ENCODE data around the gene ATG5.

The ATG5 gene

GRCh38 chr6:106220485-106220884 is 105.1 kb downstream of the ATG5 start:
- no peak for DNase-seq (ENCODE audit: low read depth, low spot score)

- no peak for DNase-seq (ENCODE audit: low read depth, low spot score)
Measured at GRCh38 chr6:106216527-106216926, 109.0 kb downstream of the ATG5 start.

- no peak for DNase-seq (ENCODE audit: low read depth, low spot score)
Measured at GRCh38 chr6:106215608-106216007, 110.0 kb downstream of the ATG5 start.

- no peak for DNase-seq (ENCODE audit: low read depth, low spot score)
Measured at GRCh38 chr6:106214531-106214930, 111.0 kb downstream of the ATG5 start.

GRCh38 chr6:106213660-106214289 is 111.8 kb downstream of the ATG5 start:
- no peak for DNase-seq (ENCODE audit: low read depth, low spot score)

GRCh38 chr6:106212576-106212975 is 113.0 kb downstream of the ATG5 start:
- DNase-seq (ENCODE audit: low read depth, low spot score): no peak

- no peak for DNase-seq (ENCODE audit: low read depth, low spot score)
Measured at GRCh38 chr6:106206905-106207304, 118.7 kb downstream of the ATG5 start.

- no peak for DNase-seq (ENCODE audit: low read depth, low spot score)
Measured at GRCh38 chr6:106204961-106205360, 120.6 kb downstream of the ATG5 start.

- DNase-seq (ENCODE audit: low read depth, low spot score): no peak
Measured at GRCh38 chr6:106199998-106200397, 125.6 kb downstream of the ATG5 start.

- DNase-seq (ENCODE audit: low read depth, low spot score): no peak
Measured at GRCh38 chr6:106199331-106199730, 126.2 kb downstream of the ATG5 start.

- DNase-seq (ENCODE audit: low read depth, low spot score): no peak
Measured at GRCh38 chr6:106197441-106197840, 128.1 kb downstream of the ATG5 start.

GRCh38 chr6:106194949-106195921 is 130.3 kb downstream of the ATG5 start:
- DNase-seq (ENCODE audit: low read depth, low spot score): no peak

- no peak for DNase-seq (ENCODE audit: low read depth, low spot score)
Measured at GRCh38 chr6:106192824-106193223, 132.7 kb downstream of the ATG5 start.

- no peak for DNase-seq (ENCODE audit: low read depth, low spot score)
Measured at GRCh38 chr6:106188104-106188794, 137.3 kb downstream of the ATG5 start.

- no peak for DNase-seq (ENCODE audit: low read depth, low spot score)
Measured at GRCh38 chr6:106187424-106187982, 138.1 kb downstream of the ATG5 start.

GRCh38 chr6:106186714-106187113 is 138.8 kb downstream of the ATG5 start:
- no peak for DNase-seq (ENCODE audit: low read depth, low spot score)

GRCh38 chr6:106186172-106186571 is 139.4 kb downstream of the ATG5 start:
- DNase-seq (ENCODE audit: low read depth, low spot score): no peak

GRCh38 chr6:106185615-106186014 is 139.9 kb downstream of the ATG5 start:
- no peak for DNase-seq (ENCODE audit: low read depth, low spot score)

GRCh38 chr6:106184629-106185028 is 140.9 kb downstream of the ATG5 start:
- no peak for DNase-seq (ENCODE audit: low read depth, low spot score)

GRCh38 chr6:106183430-106183829 is 142.1 kb downstream of the ATG5 start:
- DNase-seq (ENCODE audit: low read depth, low spot score): no peak

- DNase-seq (ENCODE audit: low read depth, low spot score): no peak
Measured at GRCh38 chr6:106182455-106182854, 143.1 kb downstream of the ATG5 start.
